HG03064 (cell line): Measurements from ENCODE around the gene TSPAN4.

Experiments
- ATAC-seq: cut with Tn5 transposase; IDR thresholded peaks from one replicate; pipeline ENCODE4 v1.9.1; 2021; ENCODE audit warnings: low read depth; ENCODE audit not compliant: unreplicated experiment

Gene TSPAN4, protein sequence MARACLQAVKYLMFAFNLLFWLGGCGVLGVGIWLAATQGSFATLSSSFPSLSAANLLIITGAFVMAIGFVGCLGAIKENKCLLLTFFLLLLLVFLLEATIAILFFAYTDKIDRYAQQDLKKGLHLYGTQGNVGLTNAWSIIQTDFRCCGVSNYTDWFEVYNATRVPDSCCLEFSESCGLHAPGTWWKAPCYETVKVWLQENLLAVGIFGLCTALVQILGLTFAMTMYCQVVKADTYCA

DNA sequence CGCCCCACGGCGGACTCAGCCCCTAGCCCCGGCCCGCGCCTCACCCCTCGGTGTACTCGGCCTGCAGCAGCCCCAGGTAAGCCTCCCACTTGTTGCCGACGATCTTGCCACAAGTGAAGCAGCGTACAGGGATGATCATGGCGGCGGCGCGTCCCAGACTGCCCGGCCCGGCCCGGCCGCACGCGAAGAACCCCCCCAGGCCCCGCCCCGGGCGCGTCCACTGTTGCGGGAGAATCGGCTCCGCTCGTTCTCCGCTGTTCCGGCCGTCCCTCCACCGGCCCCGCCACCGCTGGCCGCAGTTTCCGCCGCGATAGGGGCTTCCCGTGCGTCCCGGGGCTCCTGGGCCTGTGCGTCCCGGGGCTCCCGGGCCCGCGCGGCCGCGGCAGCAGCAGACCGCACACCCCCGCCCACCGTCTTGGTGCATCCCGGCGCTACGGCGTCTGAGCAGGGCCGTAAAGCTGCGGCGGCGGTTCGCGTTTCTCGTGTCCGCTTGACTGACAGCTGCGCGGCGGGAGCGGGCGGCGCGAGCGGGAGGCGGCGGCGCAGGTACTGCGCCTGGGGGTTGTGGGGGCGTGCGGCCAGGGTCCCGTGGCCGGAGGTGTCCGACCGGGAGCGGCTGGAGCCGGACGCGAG, at the start of gene TSPAN4, which contains the start of gene POLR2L:
TSPAN4 (plus strand) TSS at position 483 of the 633 bp plus-strand sequence. CDS start 7,453 bp downstream, outside the sequence.
POLR2L (minus strand) TSS at position 160 of the 633 bp plus-strand sequence; CDS start at position 139, 21 bp downstream.
- peak; percentile 58 for ATAC-seq

DNA sequence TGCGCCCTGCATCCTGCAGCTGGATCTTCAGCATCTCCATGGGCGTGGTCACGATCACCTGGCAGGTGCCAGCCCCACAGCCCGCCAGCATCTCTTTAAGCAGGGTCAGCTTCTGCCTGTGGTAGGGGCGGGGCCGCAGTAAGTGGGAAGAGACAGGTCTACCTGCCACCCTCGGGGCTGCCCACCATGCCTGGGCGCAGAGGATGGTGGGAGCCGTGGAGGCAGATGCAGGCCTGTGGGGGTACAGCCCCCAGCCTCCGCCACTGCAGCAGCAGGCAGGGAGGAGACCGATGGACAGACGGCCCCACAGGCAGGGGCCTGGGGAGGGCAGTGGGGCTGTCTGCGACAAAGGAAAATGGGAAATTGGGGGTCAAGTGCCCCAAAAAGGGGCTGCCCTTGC, 49.8 kb upstream of the TSPAN4 start:
- ATAC-seq, result no peak

DNA sequence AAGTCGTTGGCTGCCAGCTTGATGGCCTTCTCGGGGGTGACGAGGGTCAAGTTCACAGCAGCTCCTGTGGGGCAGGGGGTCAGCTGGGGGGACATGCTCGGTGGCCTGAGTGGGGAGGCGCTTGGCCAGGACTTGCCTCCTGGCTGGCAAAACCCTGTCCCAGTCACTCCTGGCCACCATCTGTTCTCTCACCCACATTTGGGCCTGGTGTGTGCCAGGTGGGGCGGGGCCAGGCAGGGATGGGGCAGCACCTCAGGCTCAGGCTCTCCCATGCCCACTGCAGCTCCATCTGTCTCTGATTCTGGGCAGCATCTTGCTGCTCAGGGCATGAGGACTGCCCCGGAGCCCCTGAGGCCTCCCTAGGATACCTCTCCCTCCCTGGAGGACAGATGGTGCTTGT, 49.1 kb upstream of the TSPAN4 start:
- ATAC-seq, result no peak

DNA sequence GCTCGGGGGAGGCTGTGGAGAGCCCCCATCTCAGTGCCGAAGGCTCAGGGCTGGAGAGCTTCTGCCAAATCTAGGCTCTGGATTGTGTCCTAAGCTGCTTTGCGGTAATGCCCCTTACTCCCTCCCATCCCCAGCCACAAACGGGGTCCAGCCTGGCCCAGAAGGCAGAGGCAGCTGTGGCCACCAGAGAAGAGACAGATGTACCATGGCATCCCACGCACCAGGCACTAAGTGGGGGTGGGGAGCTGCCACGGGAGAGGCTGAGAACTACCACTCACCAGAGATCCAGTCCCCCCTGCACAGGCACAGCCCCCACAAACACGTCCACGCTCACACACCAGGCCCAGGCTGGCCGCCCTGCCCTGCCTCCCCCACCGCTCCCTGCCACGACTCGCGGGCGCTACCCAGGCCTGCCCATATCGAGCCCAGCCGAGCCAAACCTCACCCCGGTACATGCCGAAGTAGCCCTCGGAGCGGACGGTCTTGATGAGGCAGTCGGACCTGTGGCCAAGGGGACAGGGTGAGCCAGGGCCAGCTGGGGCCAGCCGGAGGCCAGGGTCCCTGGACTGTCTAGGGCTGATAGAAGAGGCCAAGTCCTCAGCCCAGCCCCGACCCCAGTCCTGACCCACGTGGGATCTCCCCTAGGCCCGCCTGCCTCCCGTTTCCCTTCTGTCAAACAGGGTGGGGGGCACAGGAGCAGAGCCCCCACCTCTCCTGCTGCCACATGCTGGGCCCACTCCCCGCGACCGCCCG, 48.5 kb upstream of the TSPAN4 start:
- no peak for ATAC-seq

DNA sequence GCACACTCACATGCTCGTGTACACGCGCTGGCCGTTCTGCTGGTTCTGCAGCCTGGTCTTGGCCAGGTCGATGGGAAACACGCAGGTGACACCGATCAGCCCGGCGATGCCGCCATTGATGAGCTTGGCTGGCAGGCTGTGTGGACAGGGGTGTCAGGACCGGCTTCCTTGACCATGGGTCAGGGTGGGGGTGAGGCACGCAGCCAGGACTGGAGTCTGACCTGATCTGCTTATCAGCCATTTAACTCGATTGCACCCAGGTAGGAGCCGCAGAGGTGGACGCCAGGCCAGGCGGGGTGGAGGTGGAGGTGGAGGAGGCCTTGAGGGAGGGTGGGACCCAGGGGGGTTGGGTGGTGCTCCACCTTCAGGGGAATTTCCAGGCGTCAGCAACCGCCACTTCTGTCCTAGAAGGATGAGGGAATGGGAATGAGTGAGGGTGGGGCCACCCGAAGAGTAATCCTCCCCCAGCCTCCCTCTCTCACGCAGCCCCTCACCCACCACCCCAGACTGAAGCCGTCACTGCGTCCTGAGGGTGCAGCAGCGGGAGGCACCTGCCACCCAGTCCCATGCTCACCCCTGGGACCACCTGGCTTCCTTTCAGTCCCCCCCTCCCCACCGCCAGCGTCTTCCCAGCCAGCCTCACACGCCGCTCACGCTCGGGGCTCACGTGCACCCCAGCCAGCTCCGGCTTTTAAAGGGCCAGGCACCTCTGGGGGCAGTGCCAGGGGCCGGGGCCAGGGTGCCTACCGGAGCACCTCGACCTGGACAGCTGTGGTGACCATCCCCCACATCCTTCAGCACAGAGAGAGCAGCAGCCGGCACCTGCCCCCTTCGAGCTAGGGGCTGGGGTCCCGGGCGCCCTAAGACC, 47.7 kb upstream of the TSPAN4 start:
- ATAC-seq, result no peak

DNA sequence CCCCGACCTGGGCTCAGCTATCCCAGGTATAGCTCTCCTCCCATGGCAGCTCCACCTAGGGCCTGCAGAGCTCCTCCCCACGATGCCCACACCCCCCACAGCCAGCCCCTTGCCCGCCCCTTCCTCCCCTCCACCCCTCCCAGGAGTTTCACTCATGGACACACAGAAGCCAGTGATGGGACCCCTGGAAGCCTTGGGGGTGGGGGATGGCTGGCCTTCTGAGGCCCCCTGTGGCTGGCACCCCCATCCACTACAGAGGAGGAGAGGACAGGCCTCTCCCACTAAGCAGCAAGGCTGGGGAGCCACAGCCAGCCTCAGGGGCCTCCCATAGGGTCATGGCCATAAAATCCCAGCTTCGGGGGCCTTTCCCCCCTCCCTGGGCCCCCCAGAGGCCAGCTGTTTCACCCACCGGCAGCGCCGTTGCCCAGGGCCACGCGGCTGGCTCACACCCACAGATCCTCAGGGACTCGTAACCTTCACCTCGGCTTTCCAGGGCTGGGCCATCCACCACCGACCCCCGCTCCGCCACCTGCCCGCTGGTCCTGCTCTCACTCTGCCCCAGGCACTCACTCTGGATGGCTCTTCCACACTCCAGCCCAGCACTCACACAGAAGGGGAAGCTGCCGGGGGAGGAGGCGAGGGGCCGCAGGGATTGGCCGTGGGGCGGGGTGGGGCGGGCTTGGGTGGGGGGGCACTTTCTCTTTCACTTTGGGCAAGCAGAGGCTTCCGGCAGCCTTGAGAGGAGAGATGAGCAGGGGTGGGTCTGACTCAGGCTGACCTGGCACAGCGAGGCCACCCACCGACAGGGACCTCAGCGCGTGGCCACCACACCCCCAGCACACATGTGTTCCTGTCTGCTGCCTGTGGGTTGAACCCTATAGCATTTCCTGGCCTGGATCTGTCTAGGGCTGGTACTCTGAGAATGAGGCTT, 46.8 kb upstream of the TSPAN4 start:
- no peak for ATAC-seq

- no peak for ATAC-seq
Observed at GRCh38 chr11:796565-797295, 45.9 kb upstream of the TSPAN4 start.

- peak; percentile 36 for ATAC-seq
Observed at GRCh38 chr11:797296-798092, 45.2 kb upstream of the TSPAN4 start.

GRCh38 chr11:798093-798713, 44.4 kb upstream of the TSPAN4 start, which contains the start of gene SLC25A22:
SLC25A22 (minus strand) TSS chr11:798281; CDS start chr11:795006, 3,275 bp downstream.
- ATAC-seq, result peak; percentile 47

DNA sequence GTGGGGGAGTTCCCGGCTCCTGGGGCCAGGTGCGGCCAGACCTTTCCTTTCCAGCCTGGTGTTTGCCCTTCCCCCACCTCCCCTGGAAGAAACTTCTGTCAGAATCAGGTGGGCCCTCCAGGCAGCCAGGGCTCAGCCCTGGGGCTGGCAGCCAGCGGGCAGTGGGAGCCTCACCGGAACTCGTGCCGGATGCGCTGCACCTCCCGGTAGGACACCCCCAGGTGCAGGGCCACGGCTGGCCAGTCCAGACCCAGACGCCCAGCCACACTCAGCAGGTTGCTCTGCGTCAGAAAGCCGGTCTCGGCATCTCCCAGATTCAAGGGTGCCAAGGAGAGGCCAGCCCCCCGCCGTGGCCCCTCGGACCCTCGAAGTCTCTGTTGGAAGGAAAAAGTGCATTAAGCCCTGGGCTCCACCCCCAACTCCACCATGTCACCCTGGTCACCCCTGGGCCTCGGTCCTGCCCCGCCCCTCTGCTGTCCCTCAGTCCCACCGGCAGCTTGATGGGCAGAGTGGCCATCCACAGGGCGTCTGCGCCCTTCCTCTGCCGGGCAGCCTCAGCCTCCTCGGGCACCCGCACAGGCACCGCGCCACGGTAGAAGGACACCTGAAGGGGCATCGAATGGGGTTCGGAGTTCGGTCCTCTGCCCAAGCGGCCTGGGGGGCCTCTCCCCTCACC, 42.9 kb upstream of the TSPAN4 start:
- no peak for ATAC-seq

- ATAC-seq, result no peak
Observed at GRCh38 chr11:800473-800872, 42.2 kb upstream of the TSPAN4 start.

DNA sequence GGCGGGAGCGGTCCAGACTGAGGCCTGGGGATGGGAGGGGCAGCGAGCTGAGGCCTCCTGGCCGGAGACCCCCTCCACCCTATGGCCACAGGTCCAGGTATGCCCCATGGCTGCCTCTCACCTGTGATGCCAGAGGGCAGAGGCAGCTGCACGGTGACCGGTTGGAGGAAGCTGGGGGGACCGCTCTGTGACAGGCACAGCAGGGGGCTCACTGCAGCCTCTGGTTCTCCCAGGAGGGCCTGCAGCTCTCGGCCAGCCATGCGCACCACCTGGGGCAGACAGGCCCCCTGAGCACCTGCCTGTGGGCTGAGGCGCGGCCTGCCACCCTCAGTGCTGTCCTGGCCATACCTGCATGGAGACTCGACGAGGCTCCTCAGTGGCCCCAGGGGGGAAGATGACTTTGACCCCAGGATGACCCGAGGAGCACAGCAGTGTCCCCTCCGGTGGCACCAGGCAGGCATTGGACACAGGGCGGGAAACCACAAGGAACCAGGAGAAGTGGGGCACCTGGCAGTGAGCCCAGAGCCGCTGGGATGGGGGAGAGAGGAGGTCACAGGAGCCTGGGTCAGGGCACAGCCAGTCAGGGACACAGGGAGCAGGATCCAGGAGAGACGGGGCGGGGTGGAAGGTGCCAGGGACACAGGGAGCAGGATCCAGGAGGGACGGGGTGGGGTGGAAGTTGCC, 41.4 kb upstream of the TSPAN4 start:
- ATAC-seq, result no peak

DNA sequence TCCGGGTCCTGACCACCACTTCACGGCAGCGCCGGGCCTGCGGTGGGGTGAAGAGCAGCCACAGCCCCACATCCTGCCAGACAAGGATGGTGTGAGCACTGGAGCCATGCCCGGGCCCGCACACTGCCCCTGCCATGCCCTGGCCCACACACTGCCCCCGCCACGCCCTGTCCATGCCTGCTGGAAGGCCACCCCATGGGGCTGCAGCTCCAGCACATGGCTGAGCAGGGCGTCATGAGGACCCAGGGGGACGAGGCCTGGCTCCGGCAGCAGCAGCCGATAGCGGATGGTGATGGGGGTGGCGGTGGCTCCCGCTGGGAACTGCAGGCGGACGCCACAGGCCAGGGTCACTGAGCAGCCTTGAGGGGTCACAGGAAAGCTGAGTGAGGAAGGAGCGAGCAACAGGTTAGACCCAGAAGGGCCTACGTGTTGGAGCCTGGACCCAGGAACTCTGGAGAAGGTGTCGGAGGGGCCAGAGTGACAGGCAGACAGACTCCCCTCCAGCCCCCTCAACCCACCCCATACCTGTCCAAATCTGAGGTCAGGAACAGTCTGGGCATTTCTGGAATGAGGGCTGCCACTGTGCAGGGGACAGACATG, 40.5 kb upstream of the TSPAN4 start:
- ATAC-seq, result no peak

DNA sequence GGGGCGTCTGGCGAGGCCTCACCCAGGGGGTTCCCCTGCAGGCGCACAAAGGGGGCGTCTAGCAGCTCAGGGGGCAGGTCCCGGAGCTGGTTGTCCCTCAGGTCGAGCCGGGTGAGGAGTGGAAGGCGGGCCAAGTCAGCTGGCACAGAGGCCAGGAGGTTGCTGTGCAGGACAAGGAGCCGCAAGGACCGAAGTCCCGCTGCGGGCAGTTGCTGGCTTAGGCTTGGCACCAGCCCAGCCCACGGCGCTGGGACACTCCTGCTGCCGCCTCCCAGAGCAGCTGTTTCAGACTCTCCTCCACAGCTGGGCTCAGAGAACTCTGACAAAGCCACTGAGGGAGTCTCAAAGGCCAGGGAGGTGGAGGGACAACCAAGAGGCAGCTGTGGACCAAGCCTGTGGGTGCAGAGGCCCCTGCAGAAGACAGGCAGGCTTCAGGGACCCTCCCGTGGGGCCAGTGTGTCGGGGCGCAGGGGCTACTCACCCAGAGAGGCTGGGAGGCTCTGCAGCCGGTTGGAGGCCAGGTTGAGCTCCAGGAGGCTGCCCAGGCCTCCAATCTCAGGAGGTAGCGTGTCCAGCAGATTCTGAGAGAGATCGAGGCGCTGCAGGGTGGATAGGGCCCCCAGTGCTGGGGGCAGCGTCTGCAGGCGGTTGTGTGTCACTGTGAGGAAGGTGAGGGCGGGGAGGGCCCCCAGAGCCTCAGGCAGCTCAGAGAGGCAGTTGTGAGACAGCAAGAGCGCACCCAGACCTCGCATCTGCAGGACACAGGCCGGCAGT, 39.8 kb upstream of the TSPAN4 start:
- no peak for ATAC-seq

- ATAC-seq, result no peak
Observed at GRCh38 chr11:803467-803742, 39.2 kb upstream of the TSPAN4 start.
